HG03520 (cell line): ENCODE measurements around the gene OTOS.

ENCODE experiments used
- ATAC-seq: cut with Tn5 transposase; IDR thresholded peaks from one replicate; pipeline ENCODE4 v1.9.1; 2021; ENCODE audit warnings: mild to moderate bottlenecking, moderate library complexity; ENCODE audit not compliant: unreplicated experiment

Gene OTOS

DNA sequence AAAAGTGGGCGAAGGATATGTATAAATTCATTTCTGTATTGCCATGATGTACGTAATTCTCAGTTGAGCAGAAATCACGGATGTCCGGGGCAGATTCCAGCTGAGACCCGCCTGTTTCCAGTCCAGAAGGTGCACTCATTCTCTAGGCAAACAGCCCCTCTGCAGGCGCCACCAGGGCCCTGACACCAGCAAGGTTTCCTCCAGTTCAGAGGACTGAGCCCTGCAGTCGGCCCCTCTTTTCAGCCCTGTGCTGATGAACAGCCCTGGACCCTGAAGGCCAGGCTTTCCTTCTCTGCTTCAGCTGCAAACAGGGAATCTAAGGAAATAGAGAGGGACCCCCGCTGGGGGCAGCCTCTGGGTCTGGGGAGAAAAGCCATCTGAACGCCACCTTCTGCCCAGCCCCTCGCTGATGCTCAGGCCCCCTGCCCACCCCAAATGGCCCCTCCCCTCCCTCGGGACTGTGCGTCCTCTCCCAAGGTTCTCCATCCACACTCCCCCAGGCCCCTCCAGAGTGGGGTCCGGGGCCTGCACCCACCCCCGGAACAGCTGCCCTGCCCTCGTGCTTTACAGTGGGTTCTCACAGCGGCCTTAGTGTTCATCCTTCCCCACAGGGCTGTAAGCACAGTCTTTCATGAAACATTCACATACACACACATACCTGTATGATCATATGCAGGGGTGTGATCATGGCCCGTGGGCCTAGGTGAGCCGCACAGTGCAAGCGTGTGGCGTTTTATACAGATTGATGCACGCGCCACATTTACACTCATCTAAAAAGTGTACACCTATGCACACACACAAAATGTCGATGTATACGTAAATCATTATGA is 16.4 kb downstream of the OTOS start:
- ATAC-seq: no peak

DNA sequence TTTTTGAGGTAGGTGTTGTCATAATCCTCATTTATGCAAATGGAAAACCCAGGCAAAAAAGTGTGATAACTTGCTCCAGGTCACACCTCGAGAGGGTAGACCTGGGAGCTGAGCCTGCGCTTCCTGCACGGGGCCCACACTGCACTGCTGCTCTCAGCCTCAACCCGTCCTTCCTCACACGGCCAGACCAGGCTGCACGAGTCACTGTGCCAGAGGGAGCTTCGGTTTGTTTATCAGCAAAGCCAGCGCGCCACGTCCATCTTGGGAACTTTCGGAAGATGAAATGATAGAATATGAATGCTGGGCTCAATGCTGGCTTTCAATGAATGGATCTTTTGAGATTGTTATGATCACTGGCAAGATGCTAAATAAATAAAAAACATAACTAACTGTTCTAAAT is 18.8 kb downstream of the OTOS start:
- no peak for ATAC-seq

DNA sequence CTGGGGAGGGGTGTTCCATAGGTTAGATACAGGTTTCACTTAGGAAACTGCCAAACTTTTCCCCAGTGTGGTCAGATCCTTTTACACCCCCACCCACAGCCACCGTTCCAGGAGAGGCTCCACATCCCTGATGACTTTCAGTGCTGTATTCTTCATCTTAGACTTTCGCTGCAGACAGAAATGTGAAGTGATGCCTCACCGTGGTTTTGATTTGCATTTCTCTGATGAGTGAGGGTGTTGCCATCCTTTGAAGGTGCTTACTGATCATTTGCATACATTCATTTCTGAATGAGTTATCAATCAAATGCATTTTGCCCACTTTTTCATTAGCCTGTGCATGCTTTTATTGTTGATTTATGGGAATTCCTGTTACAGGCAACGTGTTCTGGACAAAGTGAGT is 19.3 kb downstream of the OTOS start:
- no peak for ATAC-seq

DNA sequence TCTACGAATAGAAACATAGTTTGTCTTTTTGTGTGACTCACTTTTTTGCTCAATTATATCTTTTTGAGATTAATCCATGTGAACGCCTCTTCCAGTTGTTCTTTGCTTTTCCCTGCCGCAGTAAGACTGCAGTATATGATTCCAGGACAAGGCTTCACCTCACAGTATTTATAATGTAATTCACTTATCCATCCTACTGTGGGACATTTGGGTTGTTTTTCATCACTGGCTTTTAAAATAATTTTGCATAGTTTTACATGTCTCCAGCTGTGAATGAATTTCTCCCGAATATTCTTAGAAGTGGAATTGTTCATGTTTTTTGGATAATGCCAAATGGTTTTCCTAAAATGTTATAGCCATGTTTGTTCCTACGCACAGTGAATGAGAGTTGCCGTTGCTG is 26.2 kb downstream of the OTOS start:
- no peak for ATAC-seq

DNA sequence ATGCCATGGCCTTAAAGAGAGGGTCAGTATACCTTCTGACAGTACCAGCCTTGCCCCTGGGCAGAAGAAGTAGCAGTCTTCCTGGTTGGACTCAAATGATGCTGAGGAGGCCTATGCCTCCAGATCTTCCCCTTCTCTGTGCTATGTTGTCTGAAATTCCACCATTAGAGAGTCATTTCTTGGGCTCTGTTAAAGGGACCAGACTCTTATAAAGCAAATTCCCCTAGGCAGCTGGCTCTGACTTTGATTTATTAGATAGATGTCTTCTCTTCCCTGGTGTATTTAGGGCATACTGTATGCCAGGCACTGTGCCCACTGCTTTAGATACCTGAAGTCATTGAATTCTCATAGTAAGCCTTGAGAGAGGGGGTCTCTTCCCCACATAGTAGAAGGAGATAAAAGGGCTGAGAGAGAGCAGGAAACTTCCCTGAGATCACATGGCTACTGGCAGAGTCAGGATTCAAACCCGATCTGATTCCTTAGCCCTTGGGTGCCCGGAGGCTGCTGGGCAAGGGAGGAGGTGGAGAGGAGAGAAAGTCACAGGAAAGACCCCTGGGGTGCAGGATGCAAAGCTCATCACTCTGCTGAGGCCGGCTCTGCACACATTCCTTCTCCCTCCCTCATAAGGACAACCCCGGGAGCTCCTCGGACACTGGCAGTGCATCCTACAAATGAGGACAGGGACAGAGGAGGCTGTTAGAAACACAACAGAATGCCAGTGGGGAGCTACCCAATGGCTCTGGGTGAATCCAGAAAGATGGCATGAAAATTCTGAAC is 27.4 kb downstream of the OTOS start:
- ATAC-seq: no peak

DNA sequence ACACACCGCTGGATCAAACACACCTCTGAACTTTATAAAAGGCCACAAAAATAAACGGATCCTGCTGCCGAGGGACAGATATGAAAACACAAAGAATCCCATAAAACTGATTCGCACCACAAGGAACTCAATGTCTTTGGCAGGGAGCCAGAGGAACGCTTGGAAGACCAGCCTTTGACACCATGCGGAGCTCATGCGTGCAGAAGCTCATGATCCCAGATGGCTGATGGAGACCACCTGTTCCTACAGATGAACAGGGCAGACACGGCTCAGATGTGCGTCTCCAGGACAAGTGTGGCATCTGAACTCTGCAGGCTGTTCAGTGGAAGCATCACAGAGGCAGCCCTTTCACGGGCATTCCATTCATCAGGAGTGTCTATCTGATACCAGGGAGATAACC is 29.2 kb downstream of the OTOS start:
- no peak for ATAC-seq

DNA sequence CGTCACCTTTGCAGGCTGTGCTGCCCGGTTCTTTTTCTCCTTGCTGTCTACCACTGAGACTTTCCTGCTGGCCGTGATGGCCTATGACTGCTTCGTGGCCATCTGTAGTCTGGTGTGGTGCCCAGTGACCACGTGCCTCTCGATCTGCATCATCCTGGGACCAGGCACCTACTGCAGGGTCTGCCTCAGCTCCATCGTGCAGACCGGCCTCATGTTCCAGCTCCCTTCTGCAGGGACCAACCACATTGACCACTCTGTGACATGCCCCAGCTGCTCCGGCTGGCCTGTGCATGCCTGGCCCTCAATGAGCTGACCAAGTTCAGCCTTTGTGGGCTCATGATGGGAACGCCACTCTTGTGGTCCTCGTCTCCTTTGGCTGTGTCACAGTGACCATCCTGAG is 31.1 kb downstream of the OTOS start:
- ATAC-seq: no peak

DNA sequence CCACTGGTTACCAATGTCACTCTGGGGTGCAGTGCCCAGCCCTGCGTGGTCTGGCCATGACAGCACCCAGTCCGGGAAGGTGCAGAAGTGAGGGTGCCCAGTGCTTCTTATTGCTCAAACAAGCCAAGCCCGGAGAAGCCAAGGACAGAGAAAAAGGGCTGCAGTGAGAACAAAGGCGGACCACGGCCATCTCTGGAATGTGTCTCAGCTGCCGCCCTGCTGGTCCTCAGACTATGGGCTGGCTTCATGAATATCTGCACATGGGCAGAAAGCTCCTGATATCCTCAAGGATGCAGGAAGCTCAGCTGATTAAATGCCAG is 33.0 kb downstream of the OTOS start:
- ATAC-seq: no peak

DNA sequence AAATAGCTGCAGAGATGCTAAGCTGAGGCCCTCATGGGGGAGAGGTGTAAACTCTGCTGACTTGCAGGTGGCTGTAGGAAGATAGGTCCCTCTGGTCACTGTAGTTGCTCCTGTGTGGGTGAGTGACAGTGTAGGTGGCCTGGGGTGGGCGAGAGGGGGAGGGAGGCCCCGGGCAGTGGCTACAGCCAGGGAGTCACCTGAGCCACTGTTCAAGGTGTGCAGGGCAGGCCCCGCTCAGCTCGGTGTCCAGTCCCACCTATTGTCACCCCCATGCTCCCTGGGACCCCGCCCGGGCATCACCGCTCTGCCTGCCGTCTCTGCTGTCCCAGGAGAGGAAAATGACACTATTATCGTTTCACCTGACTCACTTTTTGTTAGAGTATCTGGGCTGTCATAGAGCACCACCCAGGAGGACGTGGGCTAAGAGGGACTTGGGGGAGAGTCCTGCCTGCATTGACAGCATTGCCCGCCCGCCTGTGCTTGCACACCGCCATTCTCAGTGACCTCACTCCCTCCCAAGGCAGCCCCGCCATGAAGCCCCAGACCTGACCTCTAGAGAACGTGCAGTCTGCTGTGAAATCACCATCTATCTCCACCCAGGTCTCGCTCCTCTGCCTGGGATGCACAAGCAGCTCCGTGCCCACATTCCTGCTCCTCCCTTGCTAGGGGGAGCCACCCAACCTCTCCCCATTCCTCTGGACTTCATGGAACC is 33.5 kb downstream of the OTOS start:
- no peak for ATAC-seq

DNA sequence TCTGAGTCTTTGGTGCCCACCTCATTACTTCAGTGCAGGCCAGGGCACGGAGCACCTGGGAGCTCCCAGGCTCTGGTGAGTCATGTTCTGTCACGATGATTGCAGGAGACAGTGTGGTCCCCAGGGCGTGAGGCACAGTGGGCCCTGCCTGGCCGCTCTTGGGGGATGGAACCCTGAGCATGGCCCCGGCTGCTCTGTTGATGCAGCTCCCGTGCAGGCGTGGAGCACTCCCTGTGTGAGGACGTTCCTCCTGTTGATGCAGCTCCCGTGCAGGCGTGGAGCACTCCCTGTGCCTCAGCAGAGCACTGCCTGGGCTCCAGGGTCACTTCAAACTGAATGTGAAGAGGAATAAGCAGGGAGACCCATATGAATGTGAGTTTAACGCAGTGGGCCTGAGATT is 34.5 kb downstream of the OTOS start:
- no peak for ATAC-seq

DNA sequence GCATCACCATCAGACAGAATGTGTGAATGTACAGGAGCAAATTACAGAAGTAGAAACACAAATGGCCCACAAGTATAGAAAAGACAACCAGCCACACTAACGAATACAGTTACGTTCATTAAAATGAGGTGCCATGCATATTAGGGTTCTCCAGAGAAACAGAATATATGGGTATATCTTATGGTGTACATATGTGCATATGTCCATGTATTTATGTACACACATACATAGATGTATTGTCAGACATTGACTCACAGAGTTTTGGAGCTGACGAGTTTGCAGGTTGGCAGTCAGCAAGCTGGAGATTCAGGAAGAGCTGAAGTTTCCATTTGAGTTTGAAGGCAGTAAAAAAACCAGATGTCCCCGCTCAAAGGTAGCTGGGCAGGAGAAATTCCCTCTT is 37.3 kb downstream of the OTOS start:
- ATAC-seq: no peak

DNA sequence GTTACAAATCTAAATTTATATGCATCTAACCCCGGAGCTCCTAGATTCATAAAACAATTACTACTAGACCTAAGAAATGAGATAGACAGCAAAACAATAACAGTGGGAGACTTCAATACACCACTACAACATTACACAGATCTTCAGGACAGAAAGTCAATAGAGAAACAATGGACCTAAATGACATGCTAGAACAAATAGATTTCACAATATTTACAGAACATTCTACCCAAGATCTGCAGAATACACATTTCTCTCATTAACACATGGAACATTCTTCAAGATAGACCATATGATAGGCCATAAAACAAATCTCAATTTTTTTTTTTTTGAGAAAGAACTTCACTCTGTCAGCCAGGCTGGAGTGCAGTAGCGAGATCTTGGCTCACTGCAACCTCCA is 42.1 kb downstream of the OTOS start:
- no peak for ATAC-seq

DNA sequence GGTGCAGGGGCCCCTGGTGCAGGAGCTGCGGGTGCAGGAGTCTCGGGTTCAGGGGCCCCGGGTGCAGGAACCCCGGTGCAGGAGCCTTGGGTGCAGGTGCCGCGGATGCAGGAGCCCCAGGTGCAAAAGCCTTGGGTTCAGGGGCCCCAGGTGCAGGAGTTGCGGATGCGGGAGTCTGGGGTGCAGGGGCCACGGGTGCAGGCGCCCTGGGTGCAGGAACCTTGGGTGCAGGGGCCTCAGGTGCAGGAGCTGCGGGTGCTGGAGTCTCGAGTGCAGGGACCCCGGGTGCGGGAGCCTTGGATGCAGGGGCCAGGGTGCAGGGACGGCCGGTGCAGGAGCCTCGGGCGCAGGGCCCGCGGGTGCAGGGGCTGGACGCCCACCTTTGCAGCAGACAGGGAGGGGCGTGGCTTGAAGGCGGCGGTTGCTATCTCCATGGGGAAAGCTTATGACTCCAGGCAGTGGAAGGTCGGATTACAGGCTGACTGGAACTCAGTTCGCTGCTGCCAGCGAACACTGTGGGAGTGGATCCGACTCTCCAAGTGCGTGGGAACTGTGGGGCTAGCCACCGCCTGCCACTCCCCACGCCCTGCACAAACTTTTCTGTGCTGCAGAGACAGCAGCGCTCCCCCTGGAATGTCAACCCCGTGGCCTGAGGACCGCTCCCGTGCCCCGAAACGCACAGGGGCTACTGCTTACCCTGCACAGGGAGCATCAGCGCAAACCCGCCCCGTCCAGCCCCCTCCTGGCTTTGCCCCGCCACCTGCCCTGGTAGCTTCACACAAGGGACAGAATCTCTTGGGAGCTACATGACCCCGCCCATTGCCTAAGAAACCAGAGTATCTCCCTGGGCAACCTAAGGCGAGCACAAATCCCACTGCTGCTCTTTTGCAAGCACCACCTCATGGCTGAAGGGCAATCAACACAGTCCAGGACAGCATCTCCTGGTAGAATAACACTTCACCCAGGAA is 44.6 kb downstream of the OTOS start:
- no peak for ATAC-seq

DNA sequence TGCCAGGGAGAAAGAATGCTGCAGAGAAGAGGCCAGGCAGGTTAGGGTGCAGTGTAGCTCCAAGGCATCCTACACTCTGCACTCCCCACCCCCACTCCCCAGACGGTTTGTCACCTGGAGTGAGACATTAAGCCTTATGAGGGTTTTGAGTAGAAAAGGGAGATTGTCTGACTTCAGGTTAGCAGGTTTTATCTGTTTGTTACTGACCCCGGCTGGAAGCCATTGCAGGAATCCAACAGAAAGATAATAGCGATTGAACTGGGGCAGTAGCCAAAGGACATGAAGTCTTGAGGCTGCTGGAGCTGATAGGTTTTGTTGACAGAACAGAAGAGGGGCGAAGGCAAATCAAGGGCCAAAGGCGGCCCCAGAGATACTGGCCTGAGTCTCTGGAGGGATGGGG is 51.2 kb downstream of the OTOS start:
- ATAC-seq: no peak
